Liver (tissue), 3 donors: ENCODE data around the gene LASP1.

Source experiments
- FOXA1 ChIP-seq: IDR thresholded peaks from 2 replicates; pipeline ENCODE4 v1.6.1; 2016; ENCODE audit warnings: antibody characterized with exemption
- HNF4A ChIP-seq, 2 donors: conservative IDR thresholded peaks; 2 replicates each; pipeline ENCODE4 v1.6.1; 2016; ENCODE audit warnings: antibody characterized with exemption in 2 of 2, mild to moderate bottlenecking in 2 of 2
- RAD21 ChIP-seq, 2 donors: IDR thresholded peaks; 2 replicates each; pipeline ENCODE4 v1.6.1; 2016; ENCODE audit warnings: antibody characterized with exemption in 2 of 2, mild to moderate bottlenecking in 2 of 2
- RXRA ChIP-seq, 2 donors: IDR thresholded peaks; 2 replicates each; pipeline ENCODE4 v1.6.1; 2017 to 2018; ENCODE audit warnings: antibody characterized with exemption in 2 of 2, mild to moderate bottlenecking in 1 of 2
- TAF1 ChIP-seq: conservative IDR thresholded peaks from 2 replicates; pipeline ENCODE4 v1.6.1; 2016; ENCODE audit warnings: antibody characterized with exemption, mild to moderate bottlenecking
- YY1 ChIP-seq: IDR thresholded peaks from 2 replicates; pipeline ENCODE4 v1.6.1; 2016; ENCODE audit warnings: antibody characterized with exemption, mild to moderate bottlenecking
- TF ChIP-seq, protein P1 (sequence below): fragments of 150-350 bp; IDR thresholded peaks from 2 replicates; pipeline ENCODE4 v1.5.1; 2017; ENCODE audit warnings: improper control_type of control experiment, low read depth, low read length; ENCODE audit not compliant: missing input control
- TF ChIP-seq, protein P2 (sequence below): IDR thresholded peaks from 2 replicates; pipeline ENCODE4 v1.6.1; 2016; ENCODE audit warnings: antibody characterized with exemption, mild to moderate bottlenecking
- TF ChIP-seq, protein P3 (sequence below): IDR thresholded peaks from 2 replicates; pipeline ENCODE4 v1.6.1; 2016; ENCODE audit warnings: antibody characterized with exemption
- donor health status: healthy.
- donor health status: healthy.

DNA sequence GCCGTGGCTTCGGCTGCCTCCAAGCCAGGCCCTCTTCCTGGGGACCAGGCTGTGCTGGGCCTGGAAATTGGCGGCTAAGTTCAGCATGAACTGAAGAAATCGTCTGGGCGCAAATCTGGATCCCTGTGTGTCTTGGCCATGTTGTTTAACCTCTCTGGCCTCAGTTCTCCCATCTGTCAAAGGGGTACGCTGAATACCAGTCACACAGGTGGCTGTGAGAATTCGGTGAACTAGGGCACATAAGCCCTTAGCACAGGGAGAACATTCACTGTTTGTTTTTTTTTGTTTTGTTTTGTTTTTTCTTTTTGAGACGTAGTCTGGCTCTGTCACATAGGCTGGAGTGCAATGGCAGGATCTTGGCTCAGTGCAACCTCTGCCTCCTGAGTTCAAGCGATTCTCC, 19.0 kb downstream of the LASP1 start:
- TF ChIP-seq, protein P1, sequence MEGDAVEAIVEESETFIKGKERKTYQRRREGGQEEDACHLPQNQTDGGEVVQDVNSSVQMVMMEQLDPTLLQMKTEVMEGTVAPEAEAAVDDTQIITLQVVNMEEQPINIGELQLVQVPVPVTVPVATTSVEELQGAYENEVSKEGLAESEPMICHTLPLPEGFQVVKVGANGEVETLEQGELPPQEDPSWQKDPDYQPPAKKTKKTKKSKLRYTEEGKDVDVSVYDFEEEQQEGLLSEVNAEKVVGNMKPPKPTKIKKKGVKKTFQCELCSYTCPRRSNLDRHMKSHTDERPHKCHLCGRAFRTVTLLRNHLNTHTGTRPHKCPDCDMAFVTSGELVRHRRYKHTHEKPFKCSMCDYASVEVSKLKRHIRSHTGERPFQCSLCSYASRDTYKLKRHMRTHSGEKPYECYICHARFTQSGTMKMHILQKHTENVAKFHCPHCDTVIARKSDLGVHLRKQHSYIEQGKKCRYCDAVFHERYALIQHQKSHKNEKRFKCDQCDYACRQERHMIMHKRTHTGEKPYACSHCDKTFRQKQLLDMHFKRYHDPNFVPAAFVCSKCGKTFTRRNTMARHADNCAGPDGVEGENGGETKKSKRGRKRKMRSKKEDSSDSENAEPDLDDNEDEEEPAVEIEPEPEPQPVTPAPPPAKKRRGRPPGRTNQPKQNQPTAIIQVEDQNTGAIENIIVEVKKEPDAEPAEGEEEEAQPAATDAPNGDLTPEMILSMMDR = no peak
- TF ChIP-seq RXRA (IDR thresholded peaks at IDR 0.05) = no peak
- no peak for TF ChIP-seq RAD21 (IDR thresholded peaks at IDR 0.05)
- TF ChIP-seq, protein P2, sequence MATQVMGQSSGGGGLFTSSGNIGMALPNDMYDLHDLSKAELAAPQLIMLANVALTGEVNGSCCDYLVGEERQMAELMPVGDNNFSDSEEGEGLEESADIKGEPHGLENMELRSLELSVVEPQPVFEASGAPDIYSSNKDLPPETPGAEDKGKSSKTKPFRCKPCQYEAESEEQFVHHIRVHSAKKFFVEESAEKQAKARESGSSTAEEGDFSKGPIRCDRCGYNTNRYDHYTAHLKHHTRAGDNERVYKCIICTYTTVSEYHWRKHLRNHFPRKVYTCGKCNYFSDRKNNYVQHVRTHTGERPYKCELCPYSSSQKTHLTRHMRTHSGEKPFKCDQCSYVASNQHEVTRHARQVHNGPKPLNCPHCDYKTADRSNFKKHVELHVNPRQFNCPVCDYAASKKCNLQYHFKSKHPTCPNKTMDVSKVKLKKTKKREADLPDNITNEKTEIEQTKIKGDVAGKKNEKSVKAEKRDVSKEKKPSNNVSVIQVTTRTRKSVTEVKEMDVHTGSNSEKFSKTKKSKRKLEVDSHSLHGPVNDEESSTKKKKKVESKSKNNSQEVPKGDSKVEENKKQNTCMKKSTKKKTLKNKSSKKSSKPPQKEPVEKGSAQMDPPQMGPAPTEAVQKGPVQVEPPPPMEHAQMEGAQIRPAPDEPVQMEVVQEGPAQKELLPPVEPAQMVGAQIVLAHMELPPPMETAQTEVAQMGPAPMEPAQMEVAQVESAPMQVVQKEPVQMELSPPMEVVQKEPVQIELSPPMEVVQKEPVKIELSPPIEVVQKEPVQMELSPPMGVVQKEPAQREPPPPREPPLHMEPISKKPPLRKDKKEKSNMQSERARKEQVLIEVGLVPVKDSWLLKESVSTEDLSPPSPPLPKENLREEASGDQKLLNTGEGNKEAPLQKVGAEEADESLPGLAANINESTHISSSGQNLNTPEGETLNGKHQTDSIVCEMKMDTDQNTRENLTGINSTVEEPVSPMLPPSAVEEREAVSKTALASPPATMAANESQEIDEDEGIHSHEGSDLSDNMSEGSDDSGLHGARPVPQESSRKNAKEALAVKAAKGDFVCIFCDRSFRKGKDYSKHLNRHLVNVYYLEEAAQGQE = no peak
- no peak for TF ChIP-seq TAF1
- no peak for TF ChIP-seq FOXA1
- no peak for TF ChIP-seq HNF4A (conservative IDR thresholded peaks at IDR 0.05)
- TF ChIP-seq, protein P3, sequence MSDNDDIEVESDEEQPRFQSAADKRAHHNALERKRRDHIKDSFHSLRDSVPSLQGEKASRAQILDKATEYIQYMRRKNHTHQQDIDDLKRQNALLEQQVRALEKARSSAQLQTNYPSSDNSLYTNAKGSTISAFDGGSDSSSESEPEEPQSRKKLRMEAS = no peak
- no peak for TF ChIP-seq YY1
